Activated T-helper 2 cell treated with anti-CD3 and anti-CD28 coated beads, Interferon-gamma antibody, Interleukin-2, Interleukin-4, amounts not matched to agents 10 μg/mL and 5 μg/mL and 100 μg/mL, durations not matched to agents 14 hours and 24 hours and 36 hours (primary cell): ENCODE data around the gene CTXN1. TPM values are rescaled to one million over a fixed set of nuclear protein-coding genes. Genes with fewer than 3 reads are reported as not detected.
A peak's percentile ranks its signal among the peaks of the same experiment; 100 is the strongest.

Source experiments
- DNase-seq: peaks from one replicate; pipeline ENCODE4 v3.0.0; 2021; ENCODE audit warnings: low spot score
- H3K27ac Mint-ChIP-seq: one replicate; pipeline ENCODE4 v1.8.0; 2021; ENCODE audit warnings: mixed read lengths
- H3K27me3 Mint-ChIP-seq: one replicate; pipeline ENCODE4 v1.8.0; 2021; ENCODE audit warnings: low read depth, mixed read lengths
- H3K36me3 Mint-ChIP-seq: one replicate; pipeline ENCODE4 v1.8.0; 2021; ENCODE audit warnings: low read depth, mixed read lengths
- H3K4me1 Mint-ChIP-seq: one replicate; pipeline ENCODE4 v1.8.0; 2021; ENCODE audit warnings: low read depth, mixed read lengths
- H3K4me3 Mint-ChIP-seq: one replicate; pipeline ENCODE4 v1.8.0; 2021; ENCODE audit warnings: low read depth, mild to moderate bottlenecking, moderate library complexity, mixed read lengths
- H3K9me3 Mint-ChIP-seq: one replicate; pipeline ENCODE4 v1.8.0; 2021; ENCODE audit warnings: mixed read lengths
- intact Hi-C: fragments of 100-400 bp; cut with micrococcal nuclease; formaldehyde crosslinking; loops from one replicate; pipeline ENCODE4 v1.15.1; 2023
- total RNA-seq: library from RNA; stranded (reverse); gene quantifications from 2 replicates; pipeline ENCODE4 v1.2.3, GENCODE V29; 2022

CTXN1 gene
- total RNA-seq, 1 donor from 2014 or later: 0.50 TPM

GRCh38 chr19:7912697-7913564 is 13.0 kb downstream of the CTXN1 start:
- peaks cover 3% of the 10 kb centered on the region for H3K4me1 Mint-ChIP-seq
- H3K9me3 Mint-ChIP-seq: no peaks in the 10 kb centered on the region
- H3K27me3 Mint-ChIP-seq: peaks cover 15% of the 10 kb centered on the region
- H3K36me3 Mint-ChIP-seq: peaks cover 23% of the 10 kb centered on the region
- H3K27ac Mint-ChIP-seq: no peak overlapping the region
- H3K4me3 Mint-ChIP-seq: no peak overlapping the region
- intact Hi-C loops: no loop called here
- DNase-seq: no peak

GRCh38 chr19:7912144-7912696 is 13.7 kb downstream of the CTXN1 start:
- Mint-ChIP-seq H3K9me3 (no peaks in the 10 kb centered on the region), H3K27ac (no peak overlapping the region), H3K36me3 (peaks cover 23% of the 10 kb centered on the region), H3K4me3 (no peak overlapping the region), H3K27me3 (peaks cover 14% of the 10 kb centered on the region), H3K4me1 (peaks cover 2% of the 10 kb centered on the region)
- intact Hi-C loops: no loop called here
- DNase-seq: no peak

GRCh38 chr19:7911508-7912143 is 14.3 kb downstream of the CTXN1 start:
- H3K4me3 Mint-ChIP-seq: no peak overlapping the region
- no peaks in the 10 kb centered on the region for H3K9me3 Mint-ChIP-seq
- H3K27me3 Mint-ChIP-seq: peaks cover 11% of the 10 kb centered on the region
- H3K36me3 Mint-ChIP-seq: peaks cover 23% of the 10 kb centered on the region
- peaks cover 2% of the 10 kb centered on the region for H3K4me1 Mint-ChIP-seq
- H3K27ac Mint-ChIP-seq: no peak overlapping the region
- intact Hi-C loops: no loop called here
- no peak for DNase-seq

- no peaks in the 10 kb centered on the region for H3K9me3 Mint-ChIP-seq
- intact Hi-C loops: no loop called here
- no peak for DNase-seq
- peaks cover 2% of the 10 kb centered on the region for H3K4me1 Mint-ChIP-seq
- peaks cover 30% of the 10 kb centered on the region for H3K36me3 Mint-ChIP-seq
- H3K27ac Mint-ChIP-seq: no peak overlapping the region
- H3K27me3 Mint-ChIP-seq: peaks cover 6% of the 10 kb centered on the region
- no peak overlapping the region for H3K4me3 Mint-ChIP-seq
These were observed 15.4 kb downstream of the CTXN1 start for GRCh38 chr19:7910321-7911161.

- intact Hi-C loops: no loop called here
- peaks cover 9% of the 10 kb centered on the region for H3K4me1 Mint-ChIP-seq
- H3K4me3 Mint-ChIP-seq: no peak overlapping the region
These were observed 16.4 kb downstream of the CTXN1 start for GRCh38 chr19:7909471-7910067.

GRCh38 chr19:7908742-7909461 is 17.0 kb downstream of the CTXN1 start:
- DNase-seq: no peak
- intact Hi-C loops: no loop called here
- H3K27ac Mint-ChIP-seq: no peak overlapping the region
- H3K27me3 Mint-ChIP-seq: no peaks in the 10 kb centered on the region
- peaks cover 10% of the 10 kb centered on the region for H3K4me1 Mint-ChIP-seq
- peaks cover 38% of the 10 kb centered on the region for H3K36me3 Mint-ChIP-seq
- H3K9me3 Mint-ChIP-seq: no peaks in the 10 kb centered on the region
- no peak overlapping the region for H3K4me3 Mint-ChIP-seq

More at GRCh38 chr19:7909471-7910067, 16.4 kb downstream of the CTXN1 start:
- Mint-ChIP-seq H3K36me3 (peaks cover 38% of the 10 kb centered on the region), H3K27ac (no peak overlapping the region), H3K27me3 (no peaks in the 10 kb centered on the region), H3K9me3 (no peaks in the 10 kb centered on the region)
- DNase-seq: no peak

GRCh38 chr19:7908078-7908699 is 17.7 kb downstream of the CTXN1 start:
- H3K36me3 Mint-ChIP-seq: peaks cover 36% of the 10 kb centered on the region
- no peak for DNase-seq
- intact Hi-C loops: no loop called here

GRCh38 chr19:7907544-7907943 is 18.4 kb downstream of the CTXN1 start:
- Mint-ChIP-seq H3K4me3 (no peak overlapping the region), H3K27me3 (no peaks in the 10 kb centered on the region), H3K4me1 (peaks cover 20% of the 10 kb centered on the region), H3K36me3 (peaks cover 30% of the 10 kb centered on the region), H3K9me3 (no peaks in the 10 kb centered on the region), H3K27ac (no peak overlapping the region)
- intact Hi-C loops: no loop called here
- no peak for DNase-seq

More at GRCh38 chr19:7908078-7908699, 17.7 kb downstream of the CTXN1 start:
- H3K4me1 Mint-ChIP-seq: peaks cover 13% of the 10 kb centered on the region
- no peaks in the 10 kb centered on the region for H3K27me3 Mint-ChIP-seq
- no peak overlapping the region for H3K27ac Mint-ChIP-seq
- no peak overlapping the region for H3K4me3 Mint-ChIP-seq
- H3K9me3 Mint-ChIP-seq: no peaks in the 10 kb centered on the region

GRCh38 chr19:7907122-7907521 is 18.8 kb downstream of the CTXN1 start:
- intact Hi-C loops: no loop called here
- H3K4me1 Mint-ChIP-seq: peaks cover 22% of the 10 kb centered on the region
- H3K27me3 Mint-ChIP-seq: no peaks in the 10 kb centered on the region
- no peak overlapping the region for H3K4me3 Mint-ChIP-seq
- DNase-seq: no peak
- no peaks in the 10 kb centered on the region for H3K9me3 Mint-ChIP-seq
- no peak overlapping the region for H3K27ac Mint-ChIP-seq
- H3K36me3 Mint-ChIP-seq: peaks cover 30% of the 10 kb centered on the region

GRCh38 chr19:7905859-7906258 is 20.1 kb downstream of the CTXN1 start:
- H3K27me3 Mint-ChIP-seq: no peaks in the 10 kb centered on the region
- no peak for DNase-seq
- H3K36me3 Mint-ChIP-seq: peaks cover 19% of the 10 kb centered on the region
- peaks cover 22% of the 10 kb centered on the region for H3K4me1 Mint-ChIP-seq
- H3K27ac Mint-ChIP-seq: peak overlapping the region; percentile 85
- H3K9me3 Mint-ChIP-seq: no peaks in the 10 kb centered on the region
- intact Hi-C loops: no loop called here
- H3K4me3 Mint-ChIP-seq: peak overlapping the region; percentile 87

- no peak for DNase-seq
- peak overlapping the region; percentile 87 for H3K4me3 Mint-ChIP-seq
- peaks cover 22% of the 10 kb centered on the region for H3K4me1 Mint-ChIP-seq
- H3K27me3 Mint-ChIP-seq: no peaks in the 10 kb centered on the region
- H3K36me3 Mint-ChIP-seq: peaks cover 15% of the 10 kb centered on the region
- H3K27ac Mint-ChIP-seq: peak overlapping the region; percentile 91
- H3K9me3 Mint-ChIP-seq: no peaks in the 10 kb centered on the region
- intact Hi-C loops: no loop called here
These were observed 20.7 kb downstream of the CTXN1 start for GRCh38 chr19:7905268-7905667.
